ENCODE results near the gene SSBP3. TPM values are rescaled to one million over a fixed set of nuclear protein-coding genes. Genes with fewer than 3 reads are reported as not detected.

The SSBP3 gene
- total and polyA plus RNA-seq, 9 of the 15 experiments (the other 6 are each of a cell fraction or from before 2014, with no cell fraction given) = 8.7 to 108 (median 33.8) TPM

DNA sequence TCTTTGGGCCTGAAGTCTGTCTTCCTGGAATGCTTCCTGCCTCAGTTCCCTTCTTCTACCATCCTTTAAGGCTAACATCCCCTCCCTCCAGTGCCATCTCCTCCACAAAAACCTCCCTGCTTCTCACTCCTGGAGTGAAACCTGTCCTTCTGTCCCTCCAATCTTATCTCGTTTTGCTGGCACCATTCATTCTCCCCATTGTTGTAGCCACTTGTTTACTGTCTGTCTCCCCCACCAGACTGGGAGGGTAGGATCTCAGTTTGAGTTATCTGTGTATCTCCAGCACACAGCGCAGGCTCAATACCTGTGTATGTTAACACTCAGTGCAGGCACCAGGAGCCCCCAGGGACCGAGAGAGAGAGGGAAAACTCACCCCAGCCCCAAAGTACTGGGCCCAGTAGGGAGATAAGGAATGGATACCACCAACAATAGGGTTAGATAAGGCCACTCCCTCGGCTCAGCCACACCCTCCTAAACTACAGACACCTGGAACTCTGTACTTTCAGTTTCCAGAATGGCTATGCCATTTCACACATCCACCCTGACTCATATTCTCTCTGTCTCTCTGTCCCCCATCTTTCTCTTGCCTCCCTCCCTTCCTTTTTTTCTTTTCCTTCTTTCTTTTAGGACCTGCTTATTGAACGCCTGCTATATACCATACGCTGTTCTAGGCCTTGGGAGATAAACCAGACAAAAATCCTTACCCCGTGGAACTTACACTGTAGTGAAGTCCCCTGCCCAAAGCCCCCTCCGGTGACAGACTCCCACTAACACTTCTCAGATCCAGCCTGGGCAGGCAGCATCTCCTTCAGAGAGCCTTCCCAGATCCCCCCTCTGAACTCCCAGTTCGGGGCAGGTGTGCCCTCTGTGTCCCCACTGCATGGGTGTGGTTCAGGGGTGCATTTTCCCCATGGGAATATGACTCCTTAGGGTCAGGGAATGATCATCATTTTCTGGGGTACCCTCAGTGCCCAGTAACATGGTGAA is 3.3 kb upstream of the SSBP3 start (continued):
- TF ChIP-seq ZNF778 (CRISPR knock-in tag; IDR thresholded peaks at IDR 0.05) (no peak), C11orf30 (IDR thresholded peaks at IDR 0.05; ENCODE audit: low read depth) (no peak), SRSF9 (IDR thresholded peaks at IDR 0.05; ENCODE audit: borderline replicate concordance, low read depth, low read length) (no peak), ARID1B (IDR thresholded peaks at IDR 0.05) (peak; percentile 88), HSF4 (CRISPR knock-in tag; IDR thresholded peaks at IDR 0.05; ENCODE audit: borderline replicate concordance) (no peak), ETV1 (tag; conservative IDR thresholded peaks at IDR 0.05; ENCODE audit: low read depth) (no peak), SFPQ (IDR thresholded peaks at IDR 0.05; ENCODE audit: low read depth, low read length) (no peak), SMARCB1 (IDR thresholded peaks at IDR 0.05; ENCODE audit: insufficient read length, low read depth) (no peak), NFE2 (IDR thresholded peaks at IDR 0.05; ENCODE audit: low read depth) (no peak), ARNT (IDR thresholded peaks at IDR 0.05) (no peak), DEAF1 (CRISPR knock-in tag; IDR thresholded peaks at IDR 0.05) (no peak), ZHX1 (conservative IDR thresholded peaks at IDR 0.05; ENCODE audit: low read length) (no peak), ZNF282 (CRISPR knock-in tag; IDR thresholded peaks at IDR 0.05) (no peak), ZBED1 (IDR thresholded peaks at IDR 0.05) (no peak), MTA2 (IDR thresholded peaks at IDR 0.05; ENCODE audit: low read depth) (peak; percentile 40; the same call in 1 of the 2 replicates), ZNF408 (CRISPR knock-in tag; IDR thresholded peaks at IDR 0.05; ENCODE audit: low read depth) (no peak)
- TF ChIP-seq, protein P1, sequence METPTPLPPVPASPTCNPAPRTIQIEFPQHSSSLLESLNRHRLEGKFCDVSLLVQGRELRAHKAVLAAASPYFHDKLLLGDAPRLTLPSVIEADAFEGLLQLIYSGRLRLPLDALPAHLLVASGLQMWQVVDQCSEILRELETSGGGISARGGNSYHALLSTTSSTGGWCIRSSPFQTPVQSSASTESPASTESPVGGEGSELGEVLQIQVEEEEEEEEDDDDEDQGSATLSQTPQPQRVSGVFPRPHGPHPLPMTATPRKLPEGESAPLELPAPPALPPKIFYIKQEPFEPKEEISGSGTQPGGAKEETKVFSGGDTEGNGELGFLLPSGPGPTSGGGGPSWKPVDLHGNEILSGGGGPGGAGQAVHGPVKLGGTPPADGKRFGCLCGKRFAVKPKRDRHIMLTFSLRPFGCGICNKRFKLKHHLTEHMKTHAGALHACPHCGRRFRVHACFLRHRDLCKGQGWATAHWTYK (CRISPR knock-in tag; IDR thresholded peaks at IDR 0.05) = no peak
- TF ChIP-seq, protein P2, sequence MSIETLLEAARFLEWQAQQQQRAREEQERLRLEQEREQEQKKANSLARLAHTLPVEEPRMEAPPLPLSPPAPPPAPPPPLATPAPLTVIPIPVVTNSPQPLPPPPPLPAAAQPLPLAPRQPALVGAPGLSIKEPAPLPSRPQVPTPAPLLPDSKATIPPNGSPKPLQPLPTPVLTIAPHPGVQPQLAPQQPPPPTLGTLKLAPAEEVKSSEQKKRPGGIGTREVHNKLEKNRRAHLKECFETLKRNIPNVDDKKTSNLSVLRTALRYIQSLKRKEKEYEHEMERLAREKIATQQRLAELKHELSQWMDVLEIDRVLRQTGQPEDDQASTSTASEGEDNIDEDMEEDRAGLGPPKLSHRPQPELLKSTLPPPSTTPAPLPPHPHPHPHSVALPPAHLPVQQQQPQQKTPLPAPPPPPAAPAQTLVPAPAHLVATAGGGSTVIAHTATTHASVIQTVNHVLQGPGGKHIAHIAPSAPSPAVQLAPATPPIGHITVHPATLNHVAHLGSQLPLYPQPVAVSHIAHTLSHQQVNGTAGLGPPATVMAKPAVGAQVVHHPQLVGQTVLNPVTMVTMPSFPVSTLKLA (conservative IDR thresholded peaks at IDR 0.05) = peak in 1 of 2 experiments; percentile 54; a peak in 2 of 4 replicates
